ENCODE data around the gene CRIP1.

Gene CRIP1

DNA sequence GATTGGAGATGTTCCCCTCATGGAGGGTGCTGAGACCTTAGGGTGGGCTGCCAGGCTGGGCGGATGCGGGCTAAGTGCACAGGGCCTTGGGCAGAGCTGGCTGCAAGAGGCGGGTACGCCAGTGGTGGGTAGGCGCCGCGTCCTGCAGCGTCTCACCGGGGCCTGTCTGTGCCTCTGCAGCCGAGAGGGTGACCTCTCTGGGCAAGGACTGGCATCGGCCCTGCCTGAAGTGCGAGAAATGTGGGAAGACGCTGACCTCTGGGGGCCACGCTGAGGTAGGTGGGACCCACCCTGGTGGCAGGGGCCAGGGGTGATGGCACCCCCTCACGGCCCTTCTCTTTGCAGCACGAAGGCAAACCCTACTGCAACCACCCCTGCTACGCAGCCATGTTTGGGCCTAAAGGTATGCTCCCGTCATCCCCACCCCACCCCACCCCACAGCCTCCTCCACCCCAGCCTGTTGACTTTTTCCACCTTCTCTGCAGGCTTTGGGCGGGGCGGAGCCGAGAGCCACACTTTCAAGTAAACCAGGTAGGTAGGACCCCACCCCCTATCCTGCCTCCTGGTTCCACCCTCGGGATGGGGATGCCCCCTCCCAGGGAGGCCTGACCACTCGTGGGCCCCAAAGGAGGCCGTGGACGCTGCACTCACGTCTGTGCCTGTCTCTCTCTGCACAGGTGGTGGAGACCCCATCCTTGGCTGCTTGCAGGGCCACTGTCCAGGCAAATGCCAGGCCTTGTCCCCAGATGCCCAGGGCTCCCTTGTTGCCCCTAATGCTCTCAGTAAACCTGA lies 1.5 kb downstream of the CRIP1 start:
- H3K4me3 ChIP-seq (ENCODE audit: low read depth, low read length), result no peak overlapping the region
- no peak overlapping the region for H2AFZ ChIP-seq
- peaks cover 7% of the 10 kb centered on the region for H3K27me3 ChIP-seq (ENCODE audit: control insufficient read depth, insufficient read depth, low read length)
- H3K79me2 ChIP-seq, result no peaks in the 10 kb centered on the region
- H3K9me3 ChIP-seq (ENCODE audit: control insufficient read depth, low read length), result no peaks in the 10 kb centered on the region
- no peak overlapping the region for H3K4me2 ChIP-seq (ENCODE audit: low read length)
- H3K27ac ChIP-seq, result peak overlapping the region; percentile 21
- H3K9ac ChIP-seq, result no peak overlapping the region
- TF ChIP-seq, protein P1, sequence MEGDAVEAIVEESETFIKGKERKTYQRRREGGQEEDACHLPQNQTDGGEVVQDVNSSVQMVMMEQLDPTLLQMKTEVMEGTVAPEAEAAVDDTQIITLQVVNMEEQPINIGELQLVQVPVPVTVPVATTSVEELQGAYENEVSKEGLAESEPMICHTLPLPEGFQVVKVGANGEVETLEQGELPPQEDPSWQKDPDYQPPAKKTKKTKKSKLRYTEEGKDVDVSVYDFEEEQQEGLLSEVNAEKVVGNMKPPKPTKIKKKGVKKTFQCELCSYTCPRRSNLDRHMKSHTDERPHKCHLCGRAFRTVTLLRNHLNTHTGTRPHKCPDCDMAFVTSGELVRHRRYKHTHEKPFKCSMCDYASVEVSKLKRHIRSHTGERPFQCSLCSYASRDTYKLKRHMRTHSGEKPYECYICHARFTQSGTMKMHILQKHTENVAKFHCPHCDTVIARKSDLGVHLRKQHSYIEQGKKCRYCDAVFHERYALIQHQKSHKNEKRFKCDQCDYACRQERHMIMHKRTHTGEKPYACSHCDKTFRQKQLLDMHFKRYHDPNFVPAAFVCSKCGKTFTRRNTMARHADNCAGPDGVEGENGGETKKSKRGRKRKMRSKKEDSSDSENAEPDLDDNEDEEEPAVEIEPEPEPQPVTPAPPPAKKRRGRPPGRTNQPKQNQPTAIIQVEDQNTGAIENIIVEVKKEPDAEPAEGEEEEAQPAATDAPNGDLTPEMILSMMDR (IDR thresholded peaks at IDR 0.05), result no peak
- H3K36me3 ChIP-seq (ENCODE audit: control insufficient read depth, insufficient read depth, low read length), result no peaks in the 10 kb centered on the region
- H3K4me1 ChIP-seq, result peaks cover 17% of the 10 kb centered on the region

DNA sequence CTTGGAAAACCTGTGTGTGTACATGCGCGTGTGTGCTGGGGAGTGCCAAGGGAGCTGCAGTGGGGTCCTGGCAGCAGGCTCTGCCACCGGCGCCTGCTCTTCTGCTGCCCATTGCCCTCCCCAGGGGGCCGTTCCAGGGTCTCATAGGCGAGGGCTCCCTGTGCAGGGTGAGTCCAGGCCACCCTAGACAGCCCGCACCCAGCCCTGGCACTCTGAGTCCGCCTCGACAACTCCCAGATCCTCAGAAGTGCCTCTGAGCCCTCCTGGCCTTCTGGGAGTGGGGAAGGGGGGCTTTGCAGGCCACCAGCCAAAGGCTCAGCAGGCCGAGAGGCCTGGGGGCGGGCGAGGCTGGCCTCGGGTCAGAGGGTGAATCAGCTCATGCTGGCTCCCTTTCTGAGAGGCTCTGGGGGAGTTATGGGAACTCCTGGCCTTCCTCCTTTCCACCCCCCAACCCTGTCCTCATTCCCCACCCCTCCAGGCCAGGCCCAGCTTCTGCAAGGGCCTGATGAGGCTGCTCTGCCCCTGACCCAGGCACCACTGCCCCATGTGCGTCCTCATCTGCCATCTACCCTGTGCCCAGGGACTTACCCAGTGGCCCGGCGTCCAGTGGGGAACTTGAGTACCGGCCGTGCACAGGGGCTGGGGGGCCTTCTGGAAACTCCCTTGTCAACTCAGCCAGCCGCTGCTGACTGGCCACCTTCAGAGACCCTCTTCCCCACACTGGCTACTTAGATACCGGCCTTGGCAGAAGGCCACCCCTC lies 2.3 kb downstream of the CRIP1 start:
- no peak overlapping the region for H2AFZ ChIP-seq
- H3K4me1 ChIP-seq, result peaks cover 17% of the 10 kb centered on the region
- no peaks in the 10 kb centered on the region for H3K36me3 ChIP-seq (ENCODE audit: control insufficient read depth, insufficient read depth, low read length)
- H3K9me3 ChIP-seq (ENCODE audit: control insufficient read depth, low read length), result no peaks in the 10 kb centered on the region
- H3K4me2 ChIP-seq (ENCODE audit: low read length), result peak overlapping the region; percentile 95
- no peaks in the 10 kb centered on the region for H3K79me2 ChIP-seq
- H3K27ac ChIP-seq, result peak overlapping the region; percentile 97
- no peak overlapping the region for H3K9ac ChIP-seq
- H3K4me3 ChIP-seq (ENCODE audit: low read depth, low read length), result peak overlapping the region; percentile 70
- peaks cover 7% of the 10 kb centered on the region for H3K27me3 ChIP-seq (ENCODE audit: control insufficient read depth, insufficient read depth, low read length)
- TF ChIP-seq, protein P1 (IDR thresholded peaks at IDR 0.05), result no peak

DNA sequence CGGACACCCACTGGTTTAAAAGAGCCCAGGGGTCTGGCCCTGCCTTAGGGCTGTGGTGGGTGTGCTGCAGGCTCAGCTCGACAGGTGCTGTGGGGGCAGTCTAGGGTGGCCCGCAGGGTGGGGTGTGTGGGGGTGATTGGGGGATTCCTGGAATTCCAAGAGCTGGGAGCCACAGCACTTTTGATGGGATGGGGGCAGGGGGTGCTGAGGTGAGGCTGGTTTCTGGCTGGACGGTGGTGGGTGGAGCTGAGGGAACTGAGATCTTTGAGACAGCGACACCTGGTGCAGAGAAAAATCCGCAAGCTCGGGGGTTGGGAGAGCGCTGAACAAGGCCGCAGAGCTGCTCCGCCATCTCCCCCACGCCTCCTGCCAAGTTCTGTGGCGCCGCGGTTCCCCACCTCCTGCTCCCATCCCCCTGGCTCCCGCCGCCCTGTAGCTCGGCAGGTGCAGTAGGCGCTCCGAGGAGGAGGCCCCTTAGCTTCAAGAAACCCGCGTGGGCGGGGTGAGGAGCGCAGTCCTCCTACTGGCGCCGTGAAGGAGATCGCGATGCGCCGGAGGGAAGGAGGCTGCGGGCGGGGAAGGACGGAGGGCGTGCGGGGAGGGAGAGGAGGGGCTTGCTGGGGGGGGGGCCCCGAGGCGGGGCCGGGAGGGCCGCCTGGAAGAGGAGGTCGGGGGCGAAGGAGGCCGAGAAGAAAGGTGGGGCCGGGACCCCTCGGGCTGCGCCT lies 3.0 kb downstream of the CRIP1 start:
- Histone ChIP-seq H2AFZ (peak overlapping the region; percentile 89), H3K4me1 (peaks cover 17% of the 10 kb centered on the region), H3K4me2 (ENCODE audit: low read length) (peak overlapping the region; percentile 95), H3K9ac (peak overlapping the region; percentile 82), H3K27ac (peak overlapping the region; percentile 97), H3K79me2 (no peaks in the 10 kb centered on the region), H3K9me3 (ENCODE audit: control insufficient read depth, low read length) (no peaks in the 10 kb centered on the region), H3K4me3 (ENCODE audit: low read depth, low read length) (peak overlapping the region; percentile 70), H3K27me3 (ENCODE audit: control insufficient read depth, insufficient read depth, low read length) (peaks cover 7% of the 10 kb centered on the region), H3K36me3 (ENCODE audit: control insufficient read depth, insufficient read depth, low read length) (no peaks in the 10 kb centered on the region)
- TF ChIP-seq, protein P1 (IDR thresholded peaks at IDR 0.05), result peak; percentile 72

DNA sequence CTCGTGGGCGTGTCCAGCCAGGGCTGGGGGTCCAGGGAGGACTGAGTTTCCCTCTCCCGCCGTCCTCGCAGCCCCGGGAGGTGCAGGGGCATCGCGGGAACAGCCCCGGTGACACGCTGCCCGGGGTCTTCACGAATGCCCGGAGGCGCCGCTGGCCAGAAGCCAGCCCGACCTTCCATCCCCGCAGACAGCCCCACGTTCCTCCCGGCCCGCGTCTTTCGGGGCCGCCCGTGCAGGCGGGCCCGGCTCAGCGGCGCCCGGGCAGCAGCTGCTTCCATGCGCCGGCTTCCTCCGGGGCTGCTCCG lies 3.5 kb downstream of the CRIP1 start:
- Histone ChIP-seq H3K4me3 (ENCODE audit: low read depth, low read length) (peak overlapping the region; percentile 70), H3K9ac (peak overlapping the region; percentile 82)
- TF ChIP-seq, protein P1 (IDR thresholded peaks at IDR 0.05), result no peak

More for the DNA sequence above, 3.5 kb downstream of the CRIP1 start:
- Histone ChIP-seq H3K4me2 (ENCODE audit: low read length) (peak overlapping the region; percentile 95), H3K27me3 (ENCODE audit: control insufficient read depth, insufficient read depth, low read length) (peaks cover 7% of the 10 kb centered on the region), H2AFZ (peak overlapping the region; percentile 89), H3K27ac (peak overlapping the region; percentile 97), H3K36me3 (ENCODE audit: control insufficient read depth, insufficient read depth, low read length) (no peaks in the 10 kb centered on the region), H3K79me2 (no peaks in the 10 kb centered on the region), H3K4me1 (peaks cover 17% of the 10 kb centered on the region), H3K9me3 (ENCODE audit: control insufficient read depth, low read length) (no peaks in the 10 kb centered on the region)
